Measurements from ENCODE around the gene THAP11.
"Not testable (repeated sequence)": the region's sequence is repeated elsewhere in the genome, so short reads cannot be mapped to it uniquely, and the experiment has no call there.

The THAP11 gene

DNA sequence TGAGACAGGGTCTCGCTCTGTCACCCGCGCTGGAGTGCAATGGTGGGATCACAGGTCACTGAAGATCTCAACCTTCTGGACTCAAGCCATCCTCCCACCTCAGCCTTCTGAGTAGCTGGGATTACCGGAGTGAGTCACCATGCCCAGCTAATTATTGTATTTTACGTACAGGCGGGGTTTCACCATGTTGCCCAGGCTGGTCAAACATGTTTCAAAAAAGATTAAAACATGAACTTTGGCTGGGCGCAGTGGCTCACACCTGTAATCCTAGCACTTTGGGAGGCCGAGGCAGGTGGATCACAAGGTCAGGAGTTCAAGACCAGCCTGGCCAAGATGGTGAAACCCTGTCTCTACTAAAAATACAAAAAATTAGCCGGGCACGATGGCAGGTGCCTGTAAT is 4.9 kb upstream of the THAP11 start:
- not testable (repeated sequence) for DNase-seq

DNA sequence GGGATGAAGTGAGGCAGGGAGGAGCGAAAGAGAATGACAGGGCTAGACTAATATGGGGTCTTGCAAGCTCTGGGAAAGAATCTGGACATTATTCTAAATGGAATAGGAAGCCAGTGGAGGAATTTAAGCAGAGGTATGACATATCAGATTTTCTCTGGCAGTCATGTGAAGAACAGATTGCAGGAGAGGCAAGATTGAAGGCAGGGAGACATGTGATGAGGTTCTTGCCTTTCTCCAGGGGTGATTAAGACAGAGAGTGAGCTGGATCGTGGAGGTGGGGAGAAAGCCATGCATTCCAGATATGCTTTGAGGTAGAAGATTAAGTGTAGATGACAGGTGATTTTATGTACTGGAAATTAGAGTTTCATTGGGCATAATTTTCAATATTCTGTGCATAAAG is 4.3 kb upstream of the THAP11 start:
- no peak for DNase-seq

DNA sequence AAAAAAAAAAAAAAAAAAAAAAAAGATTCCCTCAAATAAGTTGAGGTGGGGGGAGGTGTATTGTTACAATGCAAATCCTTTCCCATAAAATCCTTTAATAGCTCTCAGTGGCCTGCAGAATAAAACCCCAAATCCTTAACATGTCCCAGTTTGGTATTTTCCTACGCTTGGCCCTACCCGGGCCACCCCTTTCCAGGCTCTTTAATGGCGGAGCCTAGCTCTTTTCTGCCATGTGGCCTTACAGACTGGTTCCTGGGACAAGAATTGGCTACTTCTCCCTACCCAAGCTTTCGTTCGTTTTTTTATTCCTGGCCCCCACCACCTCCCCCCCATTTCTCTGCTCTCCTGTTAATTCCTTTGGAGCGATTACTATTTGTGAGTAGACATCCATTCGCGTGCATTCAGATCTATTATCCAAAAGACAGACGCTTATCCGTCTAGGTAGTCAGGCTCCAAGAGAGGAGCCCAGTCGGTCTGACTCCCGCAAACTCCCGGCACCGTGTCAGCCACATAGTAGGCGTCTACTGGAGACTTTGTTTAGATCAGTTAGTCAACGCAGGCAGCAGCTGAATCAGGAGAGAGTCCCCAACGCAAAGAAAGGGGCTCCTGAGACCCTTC is 813 bp upstream of the THAP11 start:
- no peak for DNase-seq

DNA sequence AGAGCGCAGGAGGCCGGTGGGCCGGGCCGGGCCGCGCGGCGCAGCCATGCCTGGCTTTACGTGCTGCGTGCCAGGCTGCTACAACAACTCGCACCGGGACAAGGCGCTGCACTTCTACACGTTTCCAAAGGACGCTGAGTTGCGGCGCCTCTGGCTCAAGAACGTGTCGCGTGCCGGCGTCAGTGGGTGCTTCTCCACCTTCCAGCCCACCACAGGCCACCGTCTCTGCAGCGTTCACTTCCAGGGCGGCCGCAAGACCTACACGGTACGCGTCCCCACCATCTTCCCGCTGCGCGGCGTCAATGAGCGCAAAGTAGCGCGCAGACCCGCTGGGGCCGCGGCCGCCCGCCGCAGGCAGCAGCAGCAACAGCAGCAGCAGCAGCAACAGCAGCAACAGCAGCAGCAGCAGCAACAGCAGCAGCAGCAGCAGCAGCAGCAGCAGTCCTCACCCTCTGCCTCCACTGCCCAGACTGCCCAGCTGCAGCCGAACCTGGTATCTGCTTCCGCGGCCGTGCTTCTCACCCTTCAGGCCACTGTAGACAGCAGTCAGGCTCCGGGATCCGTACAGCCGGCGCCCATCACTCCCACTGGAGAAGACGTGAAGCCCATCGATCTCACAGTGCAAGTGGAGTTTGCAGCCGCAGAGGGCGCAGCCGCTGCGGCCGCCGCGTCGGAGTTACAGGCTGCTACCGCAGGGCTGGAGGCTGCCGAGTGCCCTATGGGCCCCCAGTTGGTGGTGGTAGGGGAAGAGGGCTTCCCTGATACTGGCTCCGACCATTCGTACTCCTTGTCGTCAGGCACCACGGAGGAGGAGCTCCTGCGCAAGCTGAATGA is 606 bp downstream of the THAP11 start:
- peak; percentile 28 to 71 (median 44) for DNase-seq

DNA sequence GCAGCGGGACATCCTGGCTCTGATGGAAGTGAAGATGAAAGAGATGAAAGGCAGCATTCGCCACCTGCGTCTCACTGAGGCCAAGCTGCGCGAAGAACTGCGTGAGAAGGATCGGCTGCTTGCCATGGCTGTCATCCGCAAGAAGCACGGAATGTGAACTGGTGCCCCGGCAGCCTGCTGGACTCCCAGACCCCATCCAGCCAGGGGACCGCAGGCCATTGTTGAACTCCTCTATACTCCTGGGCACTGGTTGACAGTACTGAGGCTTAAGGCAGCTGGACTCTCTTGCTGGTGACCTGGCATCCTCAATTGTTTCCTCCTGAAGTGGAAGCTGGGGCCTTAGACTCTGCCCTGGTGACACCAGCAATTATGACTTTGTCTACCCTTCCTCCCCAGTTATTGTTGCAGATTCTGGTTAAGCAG is 1.2 kb downstream of the THAP11 start:
- peak in 2 of 4 experiments; percentile 45 to 56 for DNase-seq

DNA sequence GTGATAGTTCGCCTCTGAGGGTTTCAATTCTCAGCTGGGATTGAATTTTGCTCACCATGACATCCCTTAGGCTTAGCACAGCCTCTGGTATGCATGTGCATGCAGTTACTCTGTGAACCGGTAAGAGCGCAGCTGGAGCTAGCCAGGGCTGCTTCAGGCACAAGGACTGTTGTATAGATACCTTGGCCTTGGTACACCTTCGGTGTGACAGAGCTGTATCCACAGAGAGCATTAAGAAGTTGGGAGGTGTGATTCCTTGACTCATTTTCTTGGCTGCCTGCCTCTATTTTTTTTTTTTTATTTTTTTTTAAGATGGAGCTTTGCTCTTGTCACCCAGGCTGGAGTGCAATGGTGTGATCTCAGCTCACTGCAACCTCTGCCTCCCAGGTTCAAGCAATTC is 2.4 kb downstream of the THAP11 start:
- no peak for DNase-seq

DNA sequence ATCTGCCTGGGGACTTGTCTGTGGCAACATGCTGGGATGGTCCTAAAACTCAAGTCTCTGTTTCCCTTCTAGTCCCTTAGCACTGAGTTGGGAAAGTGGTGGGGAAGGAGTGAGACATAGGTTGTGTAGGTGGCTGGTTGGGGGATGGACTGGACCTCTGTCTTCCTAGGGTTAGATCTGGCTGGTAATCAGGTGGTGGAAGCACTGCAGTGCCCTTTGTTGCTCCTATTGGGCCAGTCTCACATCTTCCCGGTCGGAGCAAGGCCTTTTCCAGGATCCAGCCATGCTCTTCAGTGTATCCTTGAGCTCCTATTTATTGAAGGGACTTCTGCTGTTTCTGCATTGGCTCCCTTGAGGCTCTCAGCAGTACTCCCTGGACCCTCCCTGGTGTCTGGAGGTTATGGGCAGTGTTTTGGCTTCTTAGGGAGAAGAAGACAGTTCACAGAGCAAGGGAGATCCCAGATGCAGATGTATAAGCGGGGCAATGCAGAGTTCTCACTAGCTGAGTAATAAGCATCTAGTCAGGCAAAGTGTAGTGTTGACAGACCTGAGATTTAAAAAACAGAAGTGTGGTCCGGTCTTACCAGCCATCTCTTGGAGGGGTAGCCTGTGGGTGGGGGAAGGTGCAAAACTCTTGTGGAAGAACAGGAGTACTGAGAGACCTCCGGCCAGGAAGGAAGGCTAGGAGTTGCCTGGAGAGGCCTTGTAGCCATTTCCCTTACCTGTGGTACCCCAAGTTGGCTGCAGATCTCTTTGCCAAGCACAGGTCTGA is 3.4 kb downstream of the THAP11 start:
- no peak for DNase-seq

DNA sequence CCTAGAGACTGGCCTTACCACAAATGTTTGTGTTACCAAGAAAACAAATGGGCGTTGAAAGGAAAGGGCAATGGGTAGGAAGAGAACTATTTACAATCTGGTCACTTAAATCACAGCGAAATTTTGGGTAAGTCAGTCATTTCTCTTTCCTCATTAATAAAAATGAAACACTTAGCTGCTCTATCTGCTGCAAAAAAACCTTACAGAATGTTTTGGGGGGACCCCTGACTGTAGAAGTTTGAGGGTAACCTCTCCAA is 3.9 kb downstream of the THAP11 start:
- DNase-seq: no peak

DNA sequence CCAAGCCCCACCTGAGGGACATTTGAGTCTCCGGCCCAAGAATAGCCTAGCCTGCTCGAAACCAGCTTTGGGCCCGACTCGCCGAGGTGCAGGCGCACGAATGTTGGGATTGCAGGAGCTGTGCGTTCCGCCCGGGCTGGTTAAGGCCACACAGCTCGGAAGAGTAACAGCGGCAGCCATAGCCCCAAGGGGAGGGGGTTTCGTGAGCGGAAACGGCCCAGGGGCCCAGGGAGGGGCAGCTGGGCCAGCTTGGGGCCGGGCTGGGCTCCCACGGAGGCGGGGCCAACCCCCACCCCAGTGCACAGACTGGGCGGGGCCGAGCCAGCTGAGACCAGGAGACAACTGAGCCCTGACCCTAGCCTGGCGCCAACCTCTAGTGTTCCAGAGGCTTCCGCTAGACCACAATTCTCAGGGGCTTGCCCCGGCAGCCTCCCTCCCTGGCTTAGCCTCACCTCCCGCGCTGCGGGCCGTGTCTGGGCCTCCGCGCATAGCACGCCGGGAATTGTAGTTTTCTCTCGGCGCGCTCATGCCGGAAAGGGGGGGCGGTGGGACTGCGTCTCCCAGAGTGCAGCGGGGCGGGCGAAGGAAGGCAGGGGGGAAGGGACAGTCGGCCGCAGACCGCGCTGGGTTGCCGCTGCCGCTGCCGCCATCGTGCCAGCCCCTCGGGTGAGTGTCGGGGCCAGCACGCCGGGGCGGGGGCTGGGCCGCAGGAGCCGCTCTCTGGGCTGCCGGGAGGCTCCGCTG is 4.4 kb downstream of the THAP11 start, which contains the start of gene NUTF2:
Gene NUTF2 (plus strand): TSS at position 614 of the 744 bp plus-strand sequence. CDS start 18,198 bp downstream, outside the sequence.
- DNase-seq: peak; percentile 82 to 92 (median 86)

DNA sequence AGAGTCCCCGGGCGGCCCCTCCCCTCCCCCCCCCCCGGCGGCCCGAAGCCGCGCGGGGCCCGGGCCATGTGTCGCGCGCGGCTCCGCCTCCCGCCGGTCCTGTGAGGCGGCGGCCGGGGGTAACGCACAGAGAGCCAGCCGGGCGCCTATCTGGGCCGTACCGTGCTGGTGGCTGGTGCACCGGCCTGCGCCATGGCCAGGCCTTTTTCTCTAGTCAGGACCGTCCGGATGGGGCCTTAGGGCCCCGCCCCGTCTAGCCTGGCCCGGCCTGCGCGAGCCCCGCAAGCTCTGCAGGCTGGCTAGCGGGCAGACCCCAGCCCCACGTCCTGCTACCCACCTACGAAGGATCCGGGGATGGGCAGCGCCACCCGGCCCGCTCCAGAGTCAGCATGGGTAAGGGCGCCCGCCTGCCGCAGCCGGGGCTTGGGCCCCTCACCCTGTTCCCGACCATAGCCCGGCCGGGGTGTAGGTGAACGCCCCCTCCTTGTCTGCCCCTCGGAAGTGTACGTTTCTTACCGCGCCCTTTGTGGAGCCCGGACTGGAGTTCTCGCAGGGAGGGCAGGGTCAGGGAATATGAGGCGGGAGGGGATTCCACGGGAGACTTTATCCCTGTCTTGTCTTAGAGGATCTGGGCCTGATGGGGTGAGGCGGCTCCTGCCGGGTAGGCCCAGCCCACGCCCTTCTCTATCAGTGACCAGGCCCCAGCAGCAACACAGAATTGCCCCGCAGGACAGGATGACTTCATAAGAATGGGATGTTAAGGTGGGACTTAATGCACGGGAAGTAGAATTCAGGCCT is 5.1 kb downstream of the THAP11 start, which contains the start of gene CENPT:
Gene CENPT (minus strand): TSS at position 630 of the 798 bp plus-strand sequence. CDS start 13,834 bp downstream, outside the sequence.
- DNase-seq: peak in 2 of 4 experiments; percentile 59 to 73

DNA sequence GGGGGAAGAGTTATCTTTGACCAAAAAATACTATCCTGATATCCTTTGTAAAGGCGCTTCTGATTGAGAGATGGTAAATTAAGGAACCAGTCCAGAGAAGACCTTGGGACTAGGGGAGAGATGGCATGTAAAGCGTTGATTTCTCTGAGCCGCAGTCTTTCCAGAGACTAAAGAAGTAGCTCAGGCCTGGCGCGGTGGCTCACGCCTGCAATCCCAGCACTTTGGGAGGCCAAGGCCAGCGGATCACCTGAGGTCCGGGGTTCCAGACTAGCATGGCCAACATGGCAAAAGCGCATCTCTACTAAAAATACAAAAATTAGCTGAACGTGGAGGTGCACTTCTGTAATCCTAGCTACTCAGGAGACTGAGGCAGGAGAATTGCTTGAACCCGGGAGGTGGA is 6.0 kb downstream of the THAP11 start:
- DNase-seq: no peak

DNA sequence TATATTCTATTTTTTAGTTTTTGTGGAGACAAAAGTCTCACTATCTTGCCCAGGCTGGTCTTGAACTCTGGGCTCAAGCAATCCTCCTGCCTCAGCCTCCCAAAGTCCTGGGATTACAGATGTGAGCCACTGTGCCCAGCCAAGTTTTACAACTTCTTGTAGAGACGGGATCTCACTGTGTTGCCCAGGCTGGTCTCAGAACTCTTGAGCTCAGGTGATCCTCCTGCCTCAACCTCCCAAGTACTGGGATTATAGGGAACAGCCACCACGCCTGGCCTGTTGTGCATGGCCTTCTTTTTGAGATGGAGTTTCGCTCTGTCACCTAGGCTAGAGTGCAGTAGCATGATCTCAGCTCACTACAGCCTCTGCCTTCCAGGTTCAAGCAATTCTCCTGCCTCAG is 11.6 kb downstream of the THAP11 start:
- DNase-seq: no peak

DNA sequence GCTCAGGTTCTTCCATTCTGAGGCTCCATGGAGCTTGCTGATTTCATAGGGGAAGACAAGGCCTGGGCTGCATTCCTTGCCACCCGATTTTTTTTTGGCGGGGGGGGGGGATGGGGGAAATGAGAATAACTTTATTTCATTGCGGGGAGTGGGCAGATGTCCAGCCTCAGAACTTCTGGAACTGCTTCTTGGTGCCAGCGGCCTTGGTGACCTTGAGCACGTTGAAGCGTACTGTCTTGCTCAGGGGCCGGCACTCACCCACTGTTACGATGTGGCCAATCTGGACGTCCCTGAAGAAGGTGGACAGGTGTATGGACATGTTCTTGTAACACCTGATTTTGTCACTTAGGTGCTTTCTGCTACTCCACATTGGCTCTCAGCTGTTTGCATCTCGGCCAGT is 13.7 kb downstream of the THAP11 start:
- no peak for DNase-seq

DNA sequence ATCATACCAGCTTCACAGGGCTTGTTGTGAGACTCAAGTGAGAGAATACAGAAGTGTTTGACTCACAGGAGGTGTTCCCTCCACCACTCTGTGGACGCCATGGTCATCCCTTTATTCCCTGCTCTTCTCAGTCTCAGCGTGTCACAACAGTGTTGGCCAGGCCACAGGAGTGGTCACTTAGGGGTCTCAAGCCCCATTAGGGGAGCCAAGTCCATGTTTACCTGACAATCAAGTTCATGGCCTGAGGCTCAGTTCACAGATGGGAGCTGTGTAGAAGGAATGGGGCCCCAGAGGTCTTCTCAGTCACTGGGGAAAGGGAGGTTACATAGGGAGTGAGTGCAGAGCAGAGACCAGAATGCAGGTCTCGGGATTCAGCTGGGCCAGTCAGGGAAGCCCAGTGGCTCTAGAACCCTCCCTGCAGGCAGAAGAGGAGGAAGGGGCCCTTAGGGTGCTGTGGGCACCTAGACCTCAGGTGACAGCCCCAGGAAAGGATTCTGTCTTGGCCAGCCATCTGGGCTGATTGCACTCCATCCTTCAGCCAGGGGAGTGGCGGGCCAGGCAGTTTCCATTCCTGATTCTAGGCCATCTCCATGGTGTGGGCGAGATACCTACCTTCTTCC is 14.9 kb downstream of the THAP11 start:
- DNase-seq: no peak

DNA sequence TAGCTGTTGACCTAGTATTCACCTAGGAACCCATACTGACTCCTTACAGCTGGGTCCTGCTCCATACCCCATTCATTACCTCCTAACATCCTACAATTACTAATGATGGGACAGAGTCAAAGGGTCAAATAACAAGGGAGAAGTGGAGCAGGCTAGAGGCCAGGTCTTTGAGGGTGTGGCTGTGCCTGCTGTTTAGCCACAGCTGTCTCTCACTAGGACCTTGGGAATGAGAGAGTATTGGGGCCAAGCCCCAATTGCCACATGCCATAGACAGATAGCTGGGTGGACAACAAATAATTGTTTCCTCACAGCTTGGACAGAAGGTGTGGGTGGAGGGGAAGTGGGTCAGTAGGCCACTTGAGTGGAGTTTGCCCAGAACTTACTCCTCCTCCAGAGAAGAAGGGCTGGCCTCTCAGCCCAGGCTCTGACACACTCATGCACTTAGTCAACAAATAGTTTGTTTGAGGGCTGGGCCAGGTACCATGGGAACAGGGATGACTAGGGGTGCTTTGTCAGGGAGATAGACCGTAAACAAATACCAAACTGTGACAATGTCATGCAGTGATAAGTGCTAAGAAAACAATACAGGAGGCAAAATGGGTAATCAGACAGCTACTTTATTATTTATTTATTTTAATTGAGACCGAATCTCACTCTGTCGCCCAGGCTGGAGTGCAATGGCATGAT is 15.6 kb downstream of the THAP11 start:
- DNase-seq: no peak

DNA sequence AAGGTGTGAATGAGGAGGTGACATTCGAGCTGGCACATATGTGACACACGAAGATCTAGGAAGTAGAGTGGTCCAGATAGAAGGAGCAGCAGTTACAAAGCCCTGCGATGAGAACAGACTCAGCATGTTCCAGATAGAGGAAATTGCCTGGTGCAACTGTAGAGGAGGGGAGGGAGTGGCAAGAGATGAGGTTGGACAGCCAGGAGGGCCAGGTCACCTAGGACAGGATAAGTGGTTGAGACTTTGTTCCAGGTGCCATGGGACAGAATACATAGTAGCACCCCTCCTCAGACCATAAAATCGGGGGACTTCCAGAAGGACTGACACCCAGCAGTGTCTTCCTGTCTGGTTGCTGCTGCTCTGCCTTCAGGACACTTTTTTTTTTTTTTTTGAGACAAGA is 16.4 kb downstream of the THAP11 start:
- no peak for DNase-seq

DNA sequence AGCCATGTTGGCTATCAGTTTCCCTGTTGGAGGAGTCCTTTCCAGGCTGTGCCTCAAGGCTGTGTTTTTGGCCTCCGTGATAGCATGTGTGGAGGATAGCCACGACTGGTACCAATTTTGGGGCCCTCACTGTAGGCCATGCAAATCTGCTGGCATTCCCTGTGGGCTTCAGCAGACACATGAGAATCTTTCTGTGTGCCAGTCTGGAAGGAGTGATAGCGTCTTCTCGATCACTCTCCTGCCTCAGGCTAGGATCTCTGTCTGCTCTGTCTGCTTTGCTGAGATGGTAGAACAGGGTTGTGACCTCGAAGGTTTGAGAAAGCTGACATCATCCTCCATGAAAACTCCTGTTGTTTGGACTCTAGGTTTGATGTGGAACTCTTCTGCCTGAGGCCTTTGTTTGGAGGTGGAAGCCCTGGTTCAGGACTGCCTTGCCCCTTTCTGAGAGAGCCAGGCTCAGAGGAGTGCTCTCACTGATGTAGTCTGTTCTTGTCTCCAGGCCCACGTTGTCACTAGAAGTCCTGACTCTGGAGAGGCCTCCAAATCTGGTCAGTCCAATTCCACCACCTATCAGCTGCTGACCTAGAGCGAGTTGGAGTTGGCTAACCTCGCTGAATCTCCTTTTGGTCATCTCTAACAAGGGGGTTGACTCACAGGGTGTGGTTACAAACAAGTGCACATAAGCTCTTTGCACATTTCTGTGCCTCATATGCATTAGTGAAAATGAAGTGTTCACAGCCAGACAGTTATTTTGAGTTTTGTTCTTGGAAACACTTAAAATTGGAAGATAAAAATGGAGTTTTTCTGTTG is 18.7 kb downstream of the THAP11 start:
- no peak for DNase-seq

DNA sequence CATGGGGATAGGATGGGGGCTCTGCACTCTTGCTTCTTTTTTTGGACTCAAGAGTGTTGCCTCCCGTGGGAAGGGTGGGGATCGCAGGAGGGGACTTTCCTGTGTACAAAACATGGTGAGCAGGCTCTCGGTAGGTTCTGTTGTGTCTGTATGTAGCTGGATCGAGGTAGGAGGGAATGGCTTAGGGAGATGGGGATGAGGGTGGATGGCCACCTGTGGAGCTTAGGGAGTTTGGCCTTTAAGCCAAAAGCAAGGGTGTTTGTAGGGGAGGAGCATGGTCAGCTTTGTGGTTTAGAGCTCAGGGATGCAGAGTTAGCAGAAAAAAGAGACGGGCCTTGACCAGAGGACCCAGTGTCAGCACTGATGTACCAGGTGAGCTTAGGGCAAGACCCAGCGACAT is 19.8 kb downstream of the THAP11 start:
- DNase-seq: no peak

DNA sequence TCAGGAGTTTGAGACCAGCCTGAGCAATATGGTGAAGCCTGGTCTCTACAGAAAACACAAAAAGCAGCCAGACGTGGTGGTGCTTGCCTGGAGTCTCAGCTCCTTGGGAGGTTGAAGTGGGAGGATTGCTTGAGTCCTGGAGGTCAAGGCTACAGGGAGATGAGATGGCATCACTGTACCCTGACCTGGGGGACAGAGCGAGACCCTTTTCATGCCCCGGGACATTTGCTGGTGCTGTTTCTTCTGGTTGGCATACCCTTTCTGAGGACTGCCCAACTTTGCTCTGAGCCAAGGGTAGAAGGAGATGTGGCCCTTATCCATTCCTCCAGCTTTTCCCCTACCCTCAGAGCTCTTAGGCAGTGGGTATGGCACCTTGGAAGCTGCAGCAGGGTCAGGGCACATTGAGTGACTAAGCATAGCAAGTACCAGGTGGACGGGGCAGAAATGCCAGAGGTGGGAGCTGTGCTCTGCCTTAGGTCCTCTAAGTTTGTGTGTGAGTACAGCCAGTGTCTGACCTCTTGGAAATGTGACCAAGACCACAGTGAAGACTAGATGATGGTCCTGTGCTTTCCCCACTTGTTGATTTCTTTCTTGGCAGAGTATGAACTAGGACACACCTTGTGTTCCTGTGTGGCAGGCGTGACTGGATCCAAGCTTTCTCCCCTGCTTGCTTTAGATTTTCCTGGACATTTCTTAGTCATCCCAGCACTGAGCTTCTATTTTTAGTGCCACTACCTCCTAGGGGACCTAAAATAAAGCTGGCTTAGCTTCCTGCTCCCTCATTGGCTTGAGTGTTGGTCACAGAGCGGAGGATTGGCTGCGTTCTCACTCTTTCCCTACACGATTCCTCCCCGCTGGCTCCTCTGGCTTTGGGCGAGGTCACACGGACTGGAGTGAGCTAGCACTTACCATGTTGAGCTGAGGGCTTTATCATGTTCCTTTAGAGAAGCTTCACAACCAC is 20.8 kb downstream of the THAP11 start:
- DNase-seq: no peak
